ENCODE data around the gene SLC16A5.

GRCh38 chr17:75096082-75096625, 8.4 kb downstream of the SLC16A5 start:
- TF ChIP-seq SPI1 (IDR thresholded peaks at IDR 0.05; ENCODE audit: low read depth, low read length) (no peak), POLR2A (IDR thresholded peaks at IDR 0.05; ENCODE audit: low read depth, low read length) (no peak)
